ENCODE results near the gene TXNRD3.
A peak's percentile ranks its signal among the peaks of the same experiment; 100 is the strongest.
"Not testable (repeated sequence)": the region's sequence is repeated elsewhere in the genome, so short reads cannot be mapped to it uniquely, and the experiment has no call there.

Gene TXNRD3

GRCh38 chr3:126638790-126639189 is 16.1 kb downstream of the TXNRD3 start:
- POLR2A ChIA-PET, result interaction anchor here (0.5 kb wide), 1 partner anchor 1079 kb away, joined by 3 read pairs; no protein-coding TSS in a partner anchor

GRCh38 chr3:126636436-126636835 is 18.5 kb downstream of the TXNRD3 start:
- Histone ChIP-seq H3K27ac (ENCODE audit: insufficient read depth in 1 of 2, low read depth in 1 of 2, low read length in 2 of 2, poor library complexity in 1 of 2, severe bottlenecking in 2 of 2) (no peak overlapping the region), H3K9me3 (ENCODE audit: control extremely low read depth in 1 of 5, control insufficient read depth in 4 of 5, insufficient read depth in 2 of 5, low read depth in 1 of 5, low read length in 4 of 5) (no peaks in the 10 kb centered on the region), H3K4me1 (ENCODE audit: control extremely low read depth in 1 of 4, control insufficient read depth in 4 of 4, insufficient read depth in 4 of 4, low read length in 3 of 4) (no peaks in the 10 kb centered on the region), H3K27me3 (replicated peaks in 2 of 5; ENCODE audit: control insufficient read depth in 4 of 5, insufficient read depth in 5 of 5, low read length in 4 of 5) (no peaks in the 10 kb centered on the region), H3K4me3 (ENCODE audit: control insufficient read depth in 1 of 7, extremely low read depth in 1 of 7, insufficient read depth in 4 of 7, low read depth in 2 of 7, low read length in 6 of 7) (no peak overlapping the region), H3K36me3 (ENCODE audit: control insufficient read depth in 4 of 4, insufficient read depth in 4 of 4, low read length in 3 of 4) (peaks cover 4 to 51% (median 22%) of the 10 kb centered on the region in 4 experiments)
- DNase-seq, result no peak
- CTCF ChIA-PET, result interaction anchor here (2.7 kb wide), 1 partner anchor 21 kb away, joined by 8 read pairs; no protein-coding TSS in a partner anchor
- no CpG with 5 or more reads among the region's 2 CpGs for WGBS (ENCODE audit: insufficient coverage)
- POLR2A ChIA-PET, result no interaction called here

More at GRCh38 chr3:126638790-126639189, 16.1 kb downstream of the TXNRD3 start:
- CTCF ChIA-PET, result no interaction called here
- H3K4me1 ChIP-seq (ENCODE audit: control extremely low read depth in 1 of 4, control insufficient read depth in 4 of 4, insufficient read depth in 4 of 4, low read length in 3 of 4), result no peaks in the 10 kb centered on the region
- H3K27ac ChIP-seq (ENCODE audit: insufficient read depth in 1 of 2, low read depth in 1 of 2, low read length in 2 of 2, poor library complexity in 1 of 2, severe bottlenecking in 2 of 2), result no peak overlapping the region
- WGBS (ENCODE audit: insufficient coverage), result 100% methylated on average over 1 of the region's 1 CpG
- no peak for DNase-seq
- H3K36me3 ChIP-seq (ENCODE audit: control insufficient read depth in 4 of 4, insufficient read depth in 4 of 4, low read length in 3 of 4), result peaks cover 9 to 59% (median 27%) of the 10 kb centered on the region in 4 experiments
- H3K4me3 ChIP-seq (ENCODE audit: control insufficient read depth in 1 of 7, extremely low read depth in 1 of 7, insufficient read depth in 4 of 7, low read depth in 2 of 7, low read length in 6 of 7), result no peak overlapping the region
- no peaks in the 10 kb centered on the region for H3K9me3 ChIP-seq (ENCODE audit: control extremely low read depth in 1 of 5, control insufficient read depth in 4 of 5, insufficient read depth in 2 of 5, low read depth in 1 of 5, low read length in 4 of 5)
- no peaks in the 10 kb centered on the region for H3K27me3 ChIP-seq (replicated peaks in 2 of 5; ENCODE audit: control insufficient read depth in 4 of 5, insufficient read depth in 5 of 5, low read length in 4 of 5)

GRCh38 chr3:126634803-126635202 is 20.1 kb downstream of the TXNRD3 start:
- WGBS (ENCODE audit: insufficient coverage), result 100% methylated on average over 5 of the region's 5 CpGs

GRCh38 chr3:126630020-126630419 is 24.9 kb downstream of the TXNRD3 start:
- Histone ChIP-seq H3K27me3 (replicated peaks in 2 of 5; ENCODE audit: control insufficient read depth in 4 of 5, insufficient read depth in 5 of 5, low read length in 4 of 5) (no peaks in the 10 kb centered on the region), H3K9me3 (ENCODE audit: control extremely low read depth in 1 of 5, control insufficient read depth in 4 of 5, insufficient read depth in 2 of 5, low read depth in 1 of 5, low read length in 4 of 5) (peaks cover 0 to 2% (median 0%) of the 10 kb centered on the region in 5 experiments), H3K4me1 (ENCODE audit: control extremely low read depth in 1 of 4, control insufficient read depth in 4 of 4, insufficient read depth in 4 of 4, low read length in 3 of 4) (peaks cover 0 to 21% (median 12%) of the 10 kb centered on the region in 4 experiments), H3K27ac (ENCODE audit: insufficient read depth in 1 of 2, low read depth in 1 of 2, low read length in 2 of 2, poor library complexity in 1 of 2, severe bottlenecking in 2 of 2) (no peak overlapping the region), H3K36me3 (ENCODE audit: control insufficient read depth in 4 of 4, insufficient read depth in 4 of 4, low read length in 3 of 4) (peaks cover 12 to 38% (median 18%) of the 10 kb centered on the region in 4 experiments), H3K4me3 (ENCODE audit: control insufficient read depth in 1 of 7, extremely low read depth in 1 of 7, insufficient read depth in 4 of 7, low read depth in 2 of 7, low read length in 6 of 7) (no peak overlapping the region)
- ChIA-PET POLR2A (no interaction called here), CTCF (no interaction called here)
- DNase-seq, result no peak
- 86% methylated on average over 2 of the region's 2 CpGs for WGBS (ENCODE audit: insufficient coverage)

More at GRCh38 chr3:126634803-126635202, 20.1 kb downstream of the TXNRD3 start:
- Histone ChIP-seq H3K27me3 (replicated peaks in 2 of 5; ENCODE audit: control insufficient read depth in 4 of 5, insufficient read depth in 5 of 5, low read length in 4 of 5) (no peaks in the 10 kb centered on the region), H3K4me1 (ENCODE audit: control extremely low read depth in 1 of 4, control insufficient read depth in 4 of 4, insufficient read depth in 4 of 4, low read length in 3 of 4) (peaks cover 0 to 6% (median 4%) of the 10 kb centered on the region in 4 experiments), H3K9me3 (ENCODE audit: control extremely low read depth in 1 of 5, control insufficient read depth in 4 of 5, insufficient read depth in 2 of 5, low read depth in 1 of 5, low read length in 4 of 5) (no peaks in the 10 kb centered on the region), H3K4me3 (ENCODE audit: control insufficient read depth in 1 of 7, extremely low read depth in 1 of 7, insufficient read depth in 4 of 7, low read depth in 2 of 7, low read length in 6 of 7) (no peak overlapping the region), H3K27ac (ENCODE audit: insufficient read depth in 1 of 2, low read depth in 1 of 2, low read length in 2 of 2, poor library complexity in 1 of 2, severe bottlenecking in 2 of 2) (no peak overlapping the region), H3K36me3 (ENCODE audit: control insufficient read depth in 4 of 4, insufficient read depth in 4 of 4, low read length in 3 of 4) (peaks cover 12 to 48% (median 19%) of the 10 kb centered on the region in 4 experiments)
- DNase-seq, result no peak
- POLR2A ChIA-PET, result no interaction called here
- CTCF ChIA-PET, result interaction anchor here (0.5 to 2.7 kb wide), 2 partner anchors 22 to 1048 kb away, joined by 3 to 8 read pairs; no protein-coding TSS in a partner anchor

- Histone ChIP-seq H3K4me1 (ENCODE audit: control extremely low read depth in 1 of 4, control insufficient read depth in 4 of 4, insufficient read depth in 4 of 4, low read length in 3 of 4) (peaks cover 0 to 21% (median 12%) of the 10 kb centered on the region in 4 experiments), H3K4me3 (ENCODE audit: control insufficient read depth in 1 of 7, extremely low read depth in 1 of 7, insufficient read depth in 4 of 7, low read depth in 2 of 7, low read length in 6 of 7) (peak overlapping the region in 2 of 7 experiments; percentile 8 to 34), H3K36me3 (ENCODE audit: control insufficient read depth in 4 of 4, insufficient read depth in 4 of 4, low read length in 3 of 4) (peaks cover 0 to 20% (median 14%) of the 10 kb centered on the region in 4 experiments)
- CTCF ChIA-PET, result interaction anchor here (0.9 kb wide), 1 partner anchor 73 kb away, joined by 3 read pairs; no protein-coding TSS in a partner anchor
- DNase-seq, result peak in 2 of 3 donors; percentile 51 to 69
- POLR2A ChIA-PET, result interaction anchor here (1.4 kb wide), 1 partner anchor 15 kb away, joined by 3 read pairs; no protein-coding TSS in a partner anchor
- H3K9me3 ChIP-seq (ENCODE audit: control extremely low read depth in 1 of 5, control insufficient read depth in 4 of 5, insufficient read depth in 2 of 5, low read depth in 1 of 5, low read length in 4 of 5); H3K27me3 ChIP-seq (replicated peaks in 2 of 5; ENCODE audit: control insufficient read depth in 4 of 5, insufficient read depth in 5 of 5, low read length in 4 of 5); H3K27ac ChIP-seq (ENCODE audit: insufficient read depth in 1 of 2, low read depth in 1 of 2, low read length in 2 of 2, poor library complexity in 1 of 2, severe bottlenecking in 2 of 2): not testable (repeated sequence)
- 0% methylated on average over 1 of the region's 3 CpGs for WGBS (ENCODE audit: insufficient coverage)
Measured at GRCh38 chr3:126625735-126626134, 29.2 kb downstream of the TXNRD3 start.

GRCh38 chr3:126622694-126623093 is 32.2 kb downstream of the TXNRD3 start:
- ChIA-PET POLR2A (interaction anchor here (1.3 kb wide), 1 partner anchor 10 kb away, joined by 7 read pairs; no protein-coding TSS in a partner anchor), CTCF (interaction anchor here (1.1 to 1.7 kb wide), 3 partner anchors 9 to 73 kb away, joined by 3 to 6 read pairs (median 5); no protein-coding TSS in a partner anchor)
- Histone ChIP-seq H3K27ac (ENCODE audit: insufficient read depth in 1 of 2, low read depth in 1 of 2, low read length in 2 of 2, poor library complexity in 1 of 2, severe bottlenecking in 2 of 2) (no peak overlapping the region), H3K4me3 (ENCODE audit: control insufficient read depth in 1 of 7, extremely low read depth in 1 of 7, insufficient read depth in 4 of 7, low read depth in 2 of 7, low read length in 6 of 7) (no peak overlapping the region), H3K9me3 (ENCODE audit: control extremely low read depth in 1 of 5, control insufficient read depth in 4 of 5, insufficient read depth in 2 of 5, low read depth in 1 of 5, low read length in 4 of 5) (no peaks in the 10 kb centered on the region), H3K4me1 (ENCODE audit: control extremely low read depth in 1 of 4, control insufficient read depth in 4 of 4, insufficient read depth in 4 of 4, low read length in 3 of 4) (peaks cover 0 to 14% (median 7%) of the 10 kb centered on the region in 4 experiments), H3K27me3 (replicated peaks in 2 of 5; ENCODE audit: control insufficient read depth in 4 of 5, insufficient read depth in 5 of 5, low read length in 4 of 5) (no peaks in the 10 kb centered on the region), H3K36me3 (ENCODE audit: control insufficient read depth in 4 of 4, insufficient read depth in 4 of 4, low read length in 3 of 4) (peaks cover 0 to 24% (median 11%) of the 10 kb centered on the region in 4 experiments)
- no peak for DNase-seq
- no CpG with 5 or more reads among the region's 1 CpG for WGBS (ENCODE audit: insufficient coverage)

GRCh38 chr3:126621627-126622345 is 33.1 kb downstream of the TXNRD3 start:
- no peak overlapping the region for H3K27ac ChIP-seq (ENCODE audit: insufficient read depth in 1 of 2, low read depth in 1 of 2, low read length in 2 of 2, poor library complexity in 1 of 2, severe bottlenecking in 2 of 2)
- peaks cover 0 to 13% (median 6%) of the 10 kb centered on the region in 4 experiments for H3K4me1 ChIP-seq (ENCODE audit: control extremely low read depth in 1 of 4, control insufficient read depth in 4 of 4, insufficient read depth in 4 of 4, low read length in 3 of 4)
- ChIA-PET POLR2A (interaction anchor here (1.3 kb wide), 1 partner anchor 9 kb away, joined by 7 read pairs; no protein-coding TSS in a partner anchor), CTCF (interaction anchor here (0.7 to 1.3 kb wide), 4 partner anchors 8 to 72 kb away, joined by 3 to 6 read pairs (median 3); no protein-coding TSS in a partner anchor)
- H3K9me3 ChIP-seq (ENCODE audit: control extremely low read depth in 1 of 5, control insufficient read depth in 4 of 5, insufficient read depth in 2 of 5, low read depth in 1 of 5, low read length in 4 of 5), result no peaks in the 10 kb centered on the region
- DNase-seq, result no peak
- H3K4me3 ChIP-seq (ENCODE audit: control insufficient read depth in 1 of 7, extremely low read depth in 1 of 7, insufficient read depth in 4 of 7, low read depth in 2 of 7, low read length in 6 of 7), result no peak overlapping the region
- H3K27me3 ChIP-seq (replicated peaks in 2 of 5; ENCODE audit: control insufficient read depth in 4 of 5, insufficient read depth in 5 of 5, low read length in 4 of 5), result no peaks in the 10 kb centered on the region
- no CpG with 5 or more reads among the region's 2 CpGs for WGBS (ENCODE audit: insufficient coverage)
- peaks cover 0 to 22% (median 13%) of the 10 kb centered on the region in 4 experiments for H3K36me3 ChIP-seq (ENCODE audit: control insufficient read depth in 4 of 4, insufficient read depth in 4 of 4, low read length in 3 of 4)

Measured in common myeloid progenitor, CD34-positive (primary cell).